Measurements from ENCODE around the gene BSPRY.

GRCh38 chr9:113409481-113409880 is 60.1 kb downstream of the BSPRY start:
- TF ChIP-seq CTCF (IDR thresholded peaks at IDR 0.05; ENCODE audit: low read length), result no peak
- TF ChIP-seq EZH2phosphoT487 (IDR thresholded peaks at IDR 0.05; ENCODE audit: low read length), result no peak
